LNCAP (cell line): ENCODE results near the gene ZNF236.

Source experiments
- TF ChIP-seq, protein P1 (sequence below): fragments of 450-650 bp; IDR thresholded peaks from 2 replicates; pipeline ENCODE4 v1.5.1; 2017; ENCODE audit warnings: mild to moderate bottlenecking

The ZNF236 gene

DNA sequence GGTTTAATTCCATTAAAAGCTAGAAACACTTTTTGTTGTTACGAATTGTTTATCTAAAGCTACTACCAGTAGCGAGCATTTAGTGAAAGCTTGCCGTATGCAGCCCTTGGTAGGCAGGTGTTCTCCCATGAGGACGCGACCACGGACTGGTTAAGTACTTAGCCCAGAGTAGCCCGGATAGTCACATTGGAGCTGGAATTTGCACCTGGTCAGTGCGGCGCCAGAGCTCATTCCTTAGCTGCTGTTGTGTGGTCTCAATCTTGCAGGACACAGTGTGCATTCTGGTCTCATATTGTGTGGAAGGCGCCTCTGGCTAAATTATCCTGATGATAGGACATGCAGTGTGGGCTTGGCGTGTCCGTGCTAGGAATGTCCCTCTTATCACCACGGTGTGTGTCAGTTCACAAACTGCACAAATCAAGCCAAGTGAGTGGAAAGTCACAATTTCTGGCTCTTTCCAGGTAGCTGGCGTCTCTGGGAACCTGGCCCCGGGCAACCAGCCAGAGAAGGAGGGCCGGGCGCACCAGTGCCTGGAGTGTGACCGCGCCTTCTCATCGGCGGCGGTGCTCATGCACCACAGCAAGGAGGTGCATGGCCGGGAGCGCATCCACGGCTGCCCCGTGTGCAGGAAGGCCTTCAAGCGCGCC lies 133.3 kb downstream of the ZNF236 start:
- TF ChIP-seq, protein P1, sequence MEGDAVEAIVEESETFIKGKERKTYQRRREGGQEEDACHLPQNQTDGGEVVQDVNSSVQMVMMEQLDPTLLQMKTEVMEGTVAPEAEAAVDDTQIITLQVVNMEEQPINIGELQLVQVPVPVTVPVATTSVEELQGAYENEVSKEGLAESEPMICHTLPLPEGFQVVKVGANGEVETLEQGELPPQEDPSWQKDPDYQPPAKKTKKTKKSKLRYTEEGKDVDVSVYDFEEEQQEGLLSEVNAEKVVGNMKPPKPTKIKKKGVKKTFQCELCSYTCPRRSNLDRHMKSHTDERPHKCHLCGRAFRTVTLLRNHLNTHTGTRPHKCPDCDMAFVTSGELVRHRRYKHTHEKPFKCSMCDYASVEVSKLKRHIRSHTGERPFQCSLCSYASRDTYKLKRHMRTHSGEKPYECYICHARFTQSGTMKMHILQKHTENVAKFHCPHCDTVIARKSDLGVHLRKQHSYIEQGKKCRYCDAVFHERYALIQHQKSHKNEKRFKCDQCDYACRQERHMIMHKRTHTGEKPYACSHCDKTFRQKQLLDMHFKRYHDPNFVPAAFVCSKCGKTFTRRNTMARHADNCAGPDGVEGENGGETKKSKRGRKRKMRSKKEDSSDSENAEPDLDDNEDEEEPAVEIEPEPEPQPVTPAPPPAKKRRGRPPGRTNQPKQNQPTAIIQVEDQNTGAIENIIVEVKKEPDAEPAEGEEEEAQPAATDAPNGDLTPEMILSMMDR: no peak

DNA sequence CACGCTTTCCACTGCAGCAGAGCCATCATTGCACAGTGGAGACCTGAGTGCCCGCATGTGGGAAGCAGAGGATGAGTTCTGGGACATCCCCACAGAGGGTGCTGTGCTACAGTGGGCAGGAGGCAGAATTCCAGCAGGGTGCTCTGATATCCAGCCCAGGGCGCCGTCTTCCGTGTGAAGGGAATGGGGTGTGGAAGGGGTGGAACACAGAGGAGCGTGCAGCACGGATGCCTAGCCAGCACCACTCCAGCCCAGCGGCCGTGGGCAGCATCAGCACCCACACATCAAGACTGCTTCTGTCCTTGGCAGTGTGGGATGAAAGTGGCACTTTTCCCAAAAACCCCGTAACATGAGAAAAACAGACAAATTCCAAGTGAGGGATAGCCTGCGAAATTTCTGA lies 134.3 kb downstream of the ZNF236 start:
- TF ChIP-seq, protein P1: no peak

DNA sequence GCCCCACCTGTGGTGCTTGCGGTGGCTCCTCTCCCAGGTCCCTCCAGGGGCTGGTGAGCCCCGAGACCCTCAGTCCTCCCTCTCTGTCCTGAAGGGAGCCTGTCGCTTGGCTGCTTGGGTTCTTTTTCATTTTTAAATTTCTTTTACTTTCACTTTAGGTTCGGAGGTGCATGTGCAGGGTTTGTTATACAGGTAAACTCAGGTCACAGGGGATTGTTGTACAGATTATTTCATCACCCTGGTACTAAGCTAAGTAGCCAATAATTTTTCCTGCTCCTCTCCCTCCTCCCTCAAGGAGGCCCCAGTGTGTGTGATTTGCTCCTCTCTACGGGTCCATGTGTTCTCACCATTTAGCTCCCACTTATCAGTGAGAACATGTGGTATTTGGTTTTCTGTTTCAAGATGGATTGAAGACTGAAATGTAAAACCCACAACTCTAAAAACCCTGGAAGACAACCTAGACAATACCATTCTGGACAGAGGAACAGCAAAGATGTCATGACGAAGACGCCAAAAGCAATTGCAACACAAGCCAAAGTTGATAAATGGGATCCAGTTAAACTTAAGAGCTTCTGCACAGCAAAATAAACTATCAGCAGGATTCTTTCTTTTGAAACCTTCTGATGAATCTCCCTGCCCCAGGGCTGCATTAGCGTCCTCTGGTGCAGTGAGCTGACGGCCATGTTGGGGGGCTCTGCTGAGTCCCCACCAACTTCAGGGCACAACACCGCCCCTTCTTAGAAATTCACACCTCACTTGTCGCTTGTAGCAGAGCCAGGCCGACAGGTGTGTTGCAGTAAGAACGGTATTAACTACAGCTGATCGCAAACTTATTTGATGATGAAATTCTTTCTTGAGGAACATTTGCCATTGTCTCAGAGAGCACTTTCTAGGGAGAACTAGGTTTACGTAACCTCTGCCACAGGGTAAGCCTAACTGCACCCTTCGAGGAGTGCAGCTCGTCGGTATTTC lies 135.3 kb downstream of the ZNF236 start:
- TF ChIP-seq, protein P1: no peak

DNA sequence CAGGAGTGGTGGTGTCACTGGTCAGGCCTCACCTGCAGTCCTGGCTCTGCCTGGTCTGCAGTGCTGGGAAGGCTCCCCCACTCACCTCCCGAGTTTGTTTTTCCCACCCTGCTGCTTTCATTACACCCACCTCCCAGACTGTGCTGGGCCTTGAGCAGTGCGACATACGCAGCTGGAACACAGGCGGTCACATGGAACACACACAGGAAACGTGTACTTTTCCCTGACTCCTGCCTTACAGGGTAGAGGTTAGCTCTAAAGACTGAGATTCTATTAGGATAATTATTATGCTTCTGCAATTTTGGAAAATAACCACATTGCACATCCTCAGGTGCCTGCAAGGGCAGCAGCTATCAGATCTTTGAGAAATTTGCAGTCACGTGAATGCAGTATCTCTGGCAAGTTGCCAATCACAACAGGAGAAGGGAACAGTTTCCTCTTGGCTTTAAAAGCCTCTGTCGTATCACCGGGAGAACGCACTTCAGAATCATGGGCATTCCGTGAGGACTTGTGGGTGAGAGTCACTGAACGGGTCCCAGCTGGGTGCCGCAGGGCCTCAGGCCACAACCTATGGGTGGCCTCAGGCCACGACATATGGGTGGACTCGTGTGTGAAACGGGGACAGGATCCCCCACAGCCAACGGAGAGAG lies 136.5 kb downstream of the ZNF236 start:
- TF ChIP-seq, protein P1: no peak

DNA sequence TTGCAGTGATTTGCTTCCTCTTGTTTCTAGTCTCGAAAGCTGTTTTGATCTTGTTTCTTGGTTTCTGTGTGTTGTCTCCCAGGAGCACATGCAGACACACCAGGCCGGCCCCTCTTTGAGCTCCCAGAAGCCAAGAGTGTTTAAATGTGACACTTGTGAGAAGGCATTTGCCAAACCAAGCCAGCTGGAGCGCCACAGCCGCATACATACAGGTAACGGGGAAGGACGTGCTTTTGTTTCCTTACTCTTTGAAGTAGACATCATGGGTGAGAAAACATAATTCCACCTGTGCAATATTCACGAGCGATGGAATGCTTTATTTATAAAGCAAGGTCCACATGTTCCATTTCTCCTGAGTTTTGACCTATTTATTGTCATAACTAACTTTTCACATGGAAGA lies 137.2 kb downstream of the ZNF236 start:
- TF ChIP-seq, protein P1: no peak

DNA sequence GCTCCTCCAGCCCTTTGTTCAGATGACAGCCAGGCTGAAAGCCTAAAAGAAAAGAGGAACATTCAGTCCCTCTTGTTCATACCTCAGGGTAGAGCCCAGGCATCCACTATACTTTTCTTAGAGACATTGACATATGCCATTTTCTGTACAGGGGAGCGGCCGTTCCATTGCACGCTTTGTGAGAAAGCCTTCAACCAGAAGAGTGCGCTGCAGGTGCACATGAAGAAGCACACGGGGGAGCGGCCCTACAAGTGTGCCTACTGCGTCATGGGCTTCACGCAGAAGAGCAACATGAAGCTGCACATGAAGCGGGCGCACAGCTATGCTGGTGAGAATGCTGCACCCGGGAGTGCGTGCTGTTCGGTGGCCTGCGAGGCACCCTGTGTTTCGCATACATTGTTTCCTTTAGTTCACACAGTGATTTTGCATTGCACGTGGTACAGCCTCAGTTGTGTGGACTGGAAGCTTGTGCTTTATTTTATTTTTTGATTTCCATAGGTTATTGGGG lies 138.2 kb downstream of the ZNF236 start:
- TF ChIP-seq, protein P1: no peak

DNA sequence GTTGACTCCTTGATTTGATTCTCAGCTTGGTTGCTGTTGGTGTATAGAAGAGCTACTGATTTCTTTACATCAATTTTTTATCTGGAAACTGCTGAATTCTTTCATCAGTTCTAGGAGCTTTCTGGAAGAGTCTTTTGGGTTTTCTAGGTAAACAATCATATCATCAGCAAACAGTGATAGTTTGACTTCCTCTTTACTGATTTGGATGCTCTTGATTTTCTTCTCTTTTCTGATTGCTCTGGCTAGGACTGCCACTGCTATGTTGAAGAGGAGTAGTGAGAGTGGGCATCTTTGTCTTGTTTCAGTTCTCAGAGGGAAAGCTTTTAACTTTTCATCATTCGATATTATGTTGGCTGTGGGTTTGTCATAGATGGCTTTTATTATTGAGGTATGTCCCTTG lies 140.5 kb downstream of the ZNF236 start:
- TF ChIP-seq, protein P1: no peak
